Activated CD4-positive, alpha-beta T cell treated with anti-CD3 and anti-CD28 coated beads, Interleukin-2, amount 50 U/mL, for 48 hours (primary cell): ENCODE data around the gene PPP1R26.
"Not testable (repeated sequence)": the region's sequence is repeated elsewhere in the genome, so short reads cannot be mapped to it uniquely, and the experiment has no call there.

Experiments
- DNase-seq, 2 experiments: peaks; one replicate each; pipeline ENCODE4 v3.0.0-alpha.2; 2020

The PPP1R26 gene

GRCh38 chr9:135522931-135523330 is 43.3 kb downstream of the PPP1R26 start:
- no peak for DNase-seq

- DNase-seq: no peak
Observed at GRCh38 chr9:135523521-135524129, 44.0 kb downstream of the PPP1R26 start.

- no peak for DNase-seq
Observed at GRCh38 chr9:135524130-135524861, 44.7 kb downstream of the PPP1R26 start.

GRCh38 chr9:135525241-135526088 is 45.9 kb downstream of the PPP1R26 start:
- no peak for DNase-seq

GRCh38 chr9:135526089-135526729 is 46.6 kb downstream of the PPP1R26 start:
- no peak for DNase-seq

GRCh38 chr9:135526730-135527571 is 47.4 kb downstream of the PPP1R26 start:
- DNase-seq: no peak

GRCh38 chr9:135528842-135529435 is 49.4 kb downstream of the PPP1R26 start:
- not testable (repeated sequence) for DNase-seq

- DNase-seq: no peak
Observed at GRCh38 chr9:135530146-135530545, 50.6 kb downstream of the PPP1R26 start.

- DNase-seq: no peak
Observed at GRCh38 chr9:135531096-135531495, 51.5 kb downstream of the PPP1R26 start.

GRCh38 chr9:135533113-135533512 is 53.5 kb downstream of the PPP1R26 start:
- DNase-seq: no peak

- DNase-seq: no peak
Observed at GRCh38 chr9:135533674-135534073, 54.1 kb downstream of the PPP1R26 start.

GRCh38 chr9:135534192-135534711 is 54.7 kb downstream of the PPP1R26 start:
- DNase-seq: not testable (repeated sequence)

GRCh38 chr9:135534826-135535225 is 55.2 kb downstream of the PPP1R26 start:
- DNase-seq: not testable (repeated sequence)

GRCh38 chr9:135535631-135536030 is 56.0 kb downstream of the PPP1R26 start:
- not testable (repeated sequence) for DNase-seq

GRCh38 chr9:135536216-135536615 is 56.6 kb downstream of the PPP1R26 start:
- no peak for DNase-seq
